GM21717 (cell line): ENCODE results near the gene ZNF608.

ENCODE experiments used
- ATAC-seq: cut with Tn5 transposase; IDR thresholded peaks from one replicate; pipeline ENCODE4 v1.9.1; 2021; ENCODE audit warnings: mild to moderate bottlenecking, moderate library complexity; ENCODE audit not compliant: unreplicated experiment

The ZNF608 gene

GRCh38 chr5:124754206-124754927, 7.9 kb upstream of the ZNF608 start:
- no peak for ATAC-seq

- ATAC-seq, result no peak
Measured at GRCh38 chr5:124752854-124753720, 6.6 kb upstream of the ZNF608 start.

- no peak for ATAC-seq
Measured at GRCh38 chr5:124751031-124751430, 4.6 kb upstream of the ZNF608 start.

- ATAC-seq, result peak; percentile 89
Measured at GRCh38 chr5:124748687-124749594, 2.5 kb upstream of the ZNF608 start.

GRCh38 chr5:124747791-124748686, 1.6 kb upstream of the ZNF608 start:
- ATAC-seq, result peak; percentile 56

GRCh38 chr5:124746916-124747790, 714 bp upstream of the ZNF608 start:
- peak; percentile 23 for ATAC-seq

GRCh38 chr5:124745007-124745927, 1.2 kb downstream of the ZNF608 start:
- ATAC-seq, result no peak

- no peak for ATAC-seq
Measured at GRCh38 chr5:124744170-124744971, 2.1 kb downstream of the ZNF608 start.

- ATAC-seq, result peak; percentile 20
Measured at GRCh38 chr5:124743602-124744169, 2.8 kb downstream of the ZNF608 start.

GRCh38 chr5:124742983-124743601, 3.3 kb downstream of the ZNF608 start:
- ATAC-seq, result no peak

- ATAC-seq, result no peak
Measured at GRCh38 chr5:124742521-124742920, 3.9 kb downstream of the ZNF608 start.

- ATAC-seq, result no peak
Measured at GRCh38 chr5:124741711-124742496, 4.5 kb downstream of the ZNF608 start.

GRCh38 chr5:124740991-124741583, 5.4 kb downstream of the ZNF608 start:
- ATAC-seq, result no peak

GRCh38 chr5:124740071-124740470, 6.4 kb downstream of the ZNF608 start:
- ATAC-seq, result no peak

GRCh38 chr5:124739634-124740025, 6.8 kb downstream of the ZNF608 start:
- ATAC-seq, result no peak
